Measurements from ENCODE around the gene CARD19. TPM values are rescaled to one million over a fixed set of nuclear protein-coding genes. Genes with fewer than 3 reads are reported as not detected.

Gene CARD19
- total RNA-seq, 4 donors from 2014 or later: 49.6 to 82.4 (median 70.9) TPM

DNA sequence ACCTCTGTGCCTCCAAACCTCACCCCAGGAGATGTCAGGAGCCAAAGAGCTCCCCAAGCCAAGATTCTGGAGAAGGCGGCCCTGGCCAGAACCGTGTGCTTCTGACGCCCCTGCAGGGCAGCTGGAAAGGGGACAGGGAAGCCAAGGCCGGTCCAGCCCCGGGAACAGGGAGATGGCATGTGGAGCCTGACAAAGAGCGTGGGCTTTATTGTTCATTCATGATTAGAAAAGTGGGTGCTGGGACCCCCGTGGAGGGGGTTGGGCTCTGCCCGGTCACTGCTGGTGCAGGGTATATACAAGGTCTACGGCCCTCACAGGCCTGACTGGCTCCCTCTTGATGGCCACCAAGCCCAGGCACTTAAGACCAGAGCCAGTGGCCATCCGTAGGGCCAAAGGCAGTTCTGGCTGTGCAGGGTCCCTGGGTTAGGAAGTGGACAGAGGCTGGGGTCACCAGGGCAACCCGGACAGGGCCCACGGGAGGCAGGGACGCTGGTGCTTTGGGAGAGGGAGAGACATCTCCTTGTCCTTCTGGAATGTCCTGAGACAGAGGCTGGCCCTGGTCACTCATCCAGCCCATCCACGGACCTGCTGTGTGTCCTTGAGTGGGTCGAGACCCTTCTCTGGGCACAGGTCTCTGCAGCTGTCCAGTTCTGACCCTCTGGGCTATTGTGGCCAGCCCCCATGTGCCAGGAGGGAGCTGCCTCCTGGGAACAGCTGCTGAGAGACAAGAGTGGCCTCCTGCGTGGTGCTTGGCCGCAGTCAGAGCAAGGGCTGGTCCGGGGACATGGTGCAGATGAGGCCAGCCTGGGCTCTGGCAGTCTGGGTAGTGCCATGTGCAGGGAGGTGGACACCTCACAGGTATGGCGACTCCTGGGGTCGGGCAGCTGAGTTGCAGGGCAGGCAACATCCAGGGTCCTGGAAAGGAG lies 25.6 kb downstream of the CARD19 start:
- ATAC-seq (no peak), DNase-seq (peak in 1 of 2 donors; percentile 13)
- H3K27ac ChIP-seq: no peak overlapping the region
- H3K4me3 ChIP-seq: no peak overlapping the region
- in situ Hi-C loops (cut with MboI; ENCODE audit: low sequenced_read_pairs in 4 of 4) (loop anchor here in 1 of 4 donors (25.0 kb wide), 1 partner anchor 341 kb away; the partner anchor contains the start of genes FAM120A and FAM120AOS), intact Hi-C loops (cut with DNase I; ENCODE audit: low total_unique reads) (no loop called here)
- TF ChIP-seq, protein P1, sequence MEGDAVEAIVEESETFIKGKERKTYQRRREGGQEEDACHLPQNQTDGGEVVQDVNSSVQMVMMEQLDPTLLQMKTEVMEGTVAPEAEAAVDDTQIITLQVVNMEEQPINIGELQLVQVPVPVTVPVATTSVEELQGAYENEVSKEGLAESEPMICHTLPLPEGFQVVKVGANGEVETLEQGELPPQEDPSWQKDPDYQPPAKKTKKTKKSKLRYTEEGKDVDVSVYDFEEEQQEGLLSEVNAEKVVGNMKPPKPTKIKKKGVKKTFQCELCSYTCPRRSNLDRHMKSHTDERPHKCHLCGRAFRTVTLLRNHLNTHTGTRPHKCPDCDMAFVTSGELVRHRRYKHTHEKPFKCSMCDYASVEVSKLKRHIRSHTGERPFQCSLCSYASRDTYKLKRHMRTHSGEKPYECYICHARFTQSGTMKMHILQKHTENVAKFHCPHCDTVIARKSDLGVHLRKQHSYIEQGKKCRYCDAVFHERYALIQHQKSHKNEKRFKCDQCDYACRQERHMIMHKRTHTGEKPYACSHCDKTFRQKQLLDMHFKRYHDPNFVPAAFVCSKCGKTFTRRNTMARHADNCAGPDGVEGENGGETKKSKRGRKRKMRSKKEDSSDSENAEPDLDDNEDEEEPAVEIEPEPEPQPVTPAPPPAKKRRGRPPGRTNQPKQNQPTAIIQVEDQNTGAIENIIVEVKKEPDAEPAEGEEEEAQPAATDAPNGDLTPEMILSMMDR (IDR thresholded peaks at IDR 0.05 in 4 of 5, conservative IDR thresholded peaks at IDR 0.05 in 1 of 5): no peak
- TF ChIP-seq POLR2A (IDR thresholded peaks at IDR 0.05): no peak
- H3K9me3 ChIP-seq: no peaks in the 10 kb centered on the region
- H3K4me1 ChIP-seq: peaks cover 10 to 13% of the 10 kb centered on the region in 2 donors
- H3K27me3 ChIP-seq: no peaks in the 10 kb centered on the region
- H3K36me3 ChIP-seq: peaks cover 0 to 17% of the 10 kb centered on the region in 2 donors

DNA sequence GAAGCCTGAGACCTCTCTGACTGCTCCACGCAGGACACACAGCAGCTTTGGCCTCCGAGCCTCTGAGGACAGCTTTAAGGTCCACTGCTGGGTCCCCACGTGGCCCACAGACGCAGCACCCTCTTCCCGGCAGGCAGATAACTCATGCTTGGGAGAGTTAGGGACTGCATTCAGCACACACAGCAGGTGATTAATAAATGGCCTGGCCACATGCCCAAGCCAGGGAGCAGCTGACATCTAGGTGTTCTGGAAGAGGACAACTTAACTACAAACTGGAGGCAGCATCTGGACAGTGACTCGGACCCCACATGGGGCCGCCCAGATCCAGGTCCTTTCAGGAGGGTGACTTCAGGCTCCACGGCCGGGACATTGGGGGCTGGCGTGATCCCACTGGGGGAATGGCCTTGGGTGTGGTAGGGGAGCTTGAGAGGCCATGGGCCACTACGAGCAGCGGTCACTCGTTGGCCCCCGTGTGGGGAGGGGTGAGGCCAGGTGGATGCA lies 26.8 kb downstream of the CARD19 start:
- intact Hi-C loops (cut with DNase I; ENCODE audit: low total_unique reads): no loop called here
- no peaks in the 10 kb centered on the region for H3K27me3 ChIP-seq
- H3K27ac ChIP-seq: no peak overlapping the region
- H3K4me3 ChIP-seq: no peak overlapping the region
- ATAC-seq (no peak), DNase-seq (peak in 1 of 2 donors; percentile 19)
- H3K4me1 ChIP-seq: peaks cover 22 to 24% of the 10 kb centered on the region in 2 donors
- TF ChIP-seq POLR2A (IDR thresholded peaks at IDR 0.05): no peak
- TF ChIP-seq, protein P1 (IDR thresholded peaks at IDR 0.05 in 4 of 5, conservative IDR thresholded peaks at IDR 0.05 in 1 of 5): no peak
- in situ Hi-C loops (cut with MboI; ENCODE audit: low sequenced_read_pairs in 4 of 4): loop anchor here in 1 of 4 donors (25.0 kb wide), 1 partner anchor 340 kb away; the partner anchor contains the start of genes FAM120A and FAM120AOS
- H3K9me3 ChIP-seq: no peaks in the 10 kb centered on the region
- H3K36me3 ChIP-seq: peaks cover 0 to 17% of the 10 kb centered on the region in 2 donors

DNA sequence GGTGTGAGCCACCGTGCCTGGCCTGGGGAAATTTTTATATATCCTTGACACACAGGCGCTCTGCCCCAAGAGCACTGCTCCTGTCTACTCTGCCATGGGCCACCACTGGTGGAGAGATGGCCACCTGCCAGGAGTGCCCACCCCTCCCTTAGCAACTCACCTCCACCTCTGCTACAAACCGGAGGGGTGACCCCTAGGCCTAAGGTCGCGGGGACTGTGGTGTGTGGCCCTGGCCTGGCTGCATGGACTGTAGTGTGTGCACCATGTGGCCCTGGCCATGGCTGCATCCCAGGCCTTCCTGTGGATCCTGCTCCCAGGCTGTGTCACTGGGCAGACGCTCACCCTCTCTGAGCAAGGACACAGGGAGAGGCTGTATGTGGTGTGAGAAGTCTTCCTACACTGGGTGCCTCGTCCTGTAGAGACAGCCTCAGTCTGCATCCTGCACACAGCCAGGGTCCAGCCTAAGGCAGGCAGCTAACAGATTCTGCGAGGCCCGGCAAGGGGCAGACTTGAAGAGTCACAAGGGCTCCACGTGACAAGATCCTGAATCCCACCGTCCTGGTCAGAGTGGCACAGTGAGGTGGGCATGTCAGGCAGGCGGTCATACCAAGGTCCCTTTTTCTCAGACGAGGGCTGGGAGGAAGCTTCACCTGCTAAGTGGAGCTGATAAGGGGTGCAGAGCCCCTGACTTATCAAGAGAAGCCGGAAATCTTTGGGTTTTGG lies 27.7 kb downstream of the CARD19 start:
- ATAC-seq: no peak
- no peak for TF ChIP-seq POLR2A (IDR thresholded peaks at IDR 0.05)
- TF ChIP-seq, protein P1 (IDR thresholded peaks at IDR 0.05 in 4 of 5, conservative IDR thresholded peaks at IDR 0.05 in 1 of 5): no peak
- peak in 1 of 2 donors; percentile 12 for DNase-seq
- no peaks in the 10 kb centered on the region for H3K9me3 ChIP-seq
- H3K4me3 ChIP-seq: no peak overlapping the region
- in situ Hi-C loops (cut with MboI; ENCODE audit: low sequenced_read_pairs in 4 of 4): loop anchor here in 1 of 4 donors (25.0 kb wide), 1 partner anchor 339 kb away; the partner anchor contains the start of genes FAM120A and FAM120AOS
- no peak overlapping the region for H3K27ac ChIP-seq
- intact Hi-C loops (cut with DNase I; ENCODE audit: low total_unique reads): no loop called here
- peaks cover 32 to 34% of the 10 kb centered on the region in 2 donors for H3K4me1 ChIP-seq
- H3K36me3 ChIP-seq: peaks cover 0 to 17% of the 10 kb centered on the region in 2 donors
- H3K27me3 ChIP-seq: no peaks in the 10 kb centered on the region

DNA sequence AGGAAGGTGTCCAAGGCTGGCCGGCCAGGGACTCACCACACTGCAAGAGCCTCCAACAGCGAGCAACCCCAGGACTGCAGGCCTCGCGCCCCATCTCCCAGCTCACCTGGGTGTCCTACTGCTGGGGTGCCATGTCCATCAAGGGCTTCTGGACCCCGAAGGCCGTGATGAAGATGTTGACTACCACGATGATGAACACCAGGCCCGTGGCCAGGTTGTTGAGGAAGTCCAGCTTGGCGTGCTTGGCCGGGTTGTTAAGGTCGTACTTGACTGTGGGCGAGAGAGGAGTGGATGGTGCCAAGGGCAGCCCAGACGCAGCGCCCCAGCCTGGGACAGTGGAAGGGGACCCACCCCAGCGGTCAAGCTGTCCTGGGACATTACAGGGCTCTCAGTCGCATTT lies 28.8 kb downstream of the CARD19 start:
- no peak for ATAC-seq
- peaks cover 39 to 42% of the 10 kb centered on the region in 2 donors for H3K4me1 ChIP-seq
- H3K4me3 ChIP-seq: no peak overlapping the region
- H3K27ac ChIP-seq: no peak overlapping the region
- intact Hi-C loops (cut with DNase I; ENCODE audit: low total_unique reads): no loop called here
- peak in 1 of 2 donors; percentile 11 for DNase-seq
- in situ Hi-C loops (cut with MboI; ENCODE audit: low sequenced_read_pairs in 4 of 4): loop anchor here in 1 of 4 donors (25.0 kb wide), 1 partner anchor 338 kb away; the partner anchor contains the start of genes FAM120A and FAM120AOS
- no peaks in the 10 kb centered on the region for H3K9me3 ChIP-seq
- H3K27me3 ChIP-seq: no peaks in the 10 kb centered on the region
- H3K36me3 ChIP-seq: peaks cover 0 to 17% of the 10 kb centered on the region in 2 donors
- no peak for TF ChIP-seq POLR2A (IDR thresholded peaks at IDR 0.05)
- TF ChIP-seq, protein P1 (IDR thresholded peaks at IDR 0.05 in 4 of 5, conservative IDR thresholded peaks at IDR 0.05 in 1 of 5): no peak

All from gastrocnemius medialis (tissue), 4 donors.